ENCODE measurements around the gene ZNF695. TPM values are rescaled to one million over a fixed set of nuclear protein-coding genes. Genes with fewer than 3 reads are reported as not detected.
A peak's percentile ranks its signal among the peaks of the same experiment; 100 is the strongest.
"Not testable (repeated sequence)": the region's sequence is repeated elsewhere in the genome, so short reads cannot be mapped to it uniquely, and the experiment has no call there.

The ZNF695 gene
- under 1 TPM; 0.36 to 0.40 TPM for total RNA-seq

GRCh38 chr1:247007511-247008405, at the start of gene ZNF695:
ZNF695 (minus strand) TSS chr1:247008057; CDS start chr1:247007908, 149 bp downstream.
- ATAC-seq (ENCODE audit: low read depth) (peak; percentile 93), DNase-seq (peak; percentile 54)
- peak within 1 kb of the TSS; percentile 54 for H3K27ac Mint-ChIP-seq
- H3K4me1 Mint-ChIP-seq, result no peaks in the 10 kb centered on the region
- H3K4me3 Mint-ChIP-seq, result peak within 1 kb of the TSS; percentile 86
- H3K9me3 Mint-ChIP-seq, result peaks cover 19% of the 10 kb centered on the region
- POLR2A ChIA-PET, result no interaction called here
- H3K36me3 Mint-ChIP-seq, result peaks cover 9% of the 10 kb centered on the region
- H3K27me3 Mint-ChIP-seq, result peaks cover 34% of the 10 kb centered on the region

- Mint-ChIP-seq H3K4me1 (peaks cover 8% of the 10 kb centered on the region), H3K27ac (no peak overlapping the region), H3K4me3 (no peak overlapping the region), H3K27me3 (no peaks in the 10 kb centered on the region), H3K36me3 (peaks cover 20% of the 10 kb centered on the region), H3K9me3 (peaks cover 30% of the 10 kb centered on the region)
- DNase-seq (no peak), ATAC-seq (ENCODE audit: low read depth) (no peak)
- POLR2A ChIA-PET, result no interaction called here
Observed at GRCh38 chr1:247056071-247056470, 48.2 kb upstream of the ZNF695 start.

GRCh38 chr1:247054992-247055415, 47.1 kb upstream of the ZNF695 start:
- no peak for DNase-seq
- Mint-ChIP-seq H3K4me3 (no peak overlapping the region), H3K36me3 (peaks cover 20% of the 10 kb centered on the region), H3K27me3 (no peaks in the 10 kb centered on the region), H3K27ac (peak overlapping the region; percentile 8), H3K9me3 (peaks cover 31% of the 10 kb centered on the region), H3K4me1 (peaks cover 8% of the 10 kb centered on the region)
- no peak for ATAC-seq (ENCODE audit: low read depth)
- POLR2A ChIA-PET, result no interaction called here

- no peak overlapping the region for H3K27ac Mint-ChIP-seq
- peaks cover 41% of the 10 kb centered on the region for H3K9me3 Mint-ChIP-seq
- POLR2A ChIA-PET, result no interaction called here
- no peaks in the 10 kb centered on the region for H3K4me1 Mint-ChIP-seq
- no peak for ATAC-seq (ENCODE audit: low read depth)
- no peak overlapping the region for H3K4me3 Mint-ChIP-seq
- no peak for DNase-seq
- peaks cover 7% of the 10 kb centered on the region for H3K36me3 Mint-ChIP-seq
- H3K27me3 Mint-ChIP-seq, result no peaks in the 10 kb centered on the region
Observed at GRCh38 chr1:247047702-247048101, 39.8 kb upstream of the ZNF695 start.

- no peak overlapping the region for H3K27ac Mint-ChIP-seq
- no peaks in the 10 kb centered on the region for H3K4me1 Mint-ChIP-seq
- H3K4me3 Mint-ChIP-seq, result no peak overlapping the region
- no peaks in the 10 kb centered on the region for H3K27me3 Mint-ChIP-seq
- POLR2A ChIA-PET, result no interaction called here
- DNase-seq (no peak), ATAC-seq (ENCODE audit: low read depth) (no peak)
- peaks cover 38% of the 10 kb centered on the region for H3K9me3 Mint-ChIP-seq
- peaks cover 8% of the 10 kb centered on the region for H3K36me3 Mint-ChIP-seq
Observed at GRCh38 chr1:247047260-247047659, 39.4 kb upstream of the ZNF695 start.

- ATAC-seq (ENCODE audit: low read depth), result no peak
- H3K27ac Mint-ChIP-seq, result no peak overlapping the region
- no peak overlapping the region for H3K4me3 Mint-ChIP-seq
- H3K27me3 Mint-ChIP-seq, result no peaks in the 10 kb centered on the region
- peaks cover 31% of the 10 kb centered on the region for H3K9me3 Mint-ChIP-seq
- H3K36me3 Mint-ChIP-seq, result peaks cover 15% of the 10 kb centered on the region
- no peaks in the 10 kb centered on the region for H3K4me1 Mint-ChIP-seq
- POLR2A ChIA-PET, result no interaction called here
- DNase-seq, result no peak
Observed at GRCh38 chr1:247043406-247043805, 35.5 kb upstream of the ZNF695 start.

GRCh38 chr1:247037511-247038320, 29.9 kb upstream of the ZNF695 start:
- peaks cover 25% of the 10 kb centered on the region for H3K9me3 Mint-ChIP-seq
- DNase-seq (no peak), ATAC-seq (ENCODE audit: low read depth) (no peak)
- no peaks in the 10 kb centered on the region for H3K4me1 Mint-ChIP-seq
- H3K4me3 Mint-ChIP-seq, result no peak overlapping the region
- H3K27ac Mint-ChIP-seq, result no peak overlapping the region
- H3K27me3 Mint-ChIP-seq, result no peaks in the 10 kb centered on the region
- POLR2A ChIA-PET, result no interaction called here
- H3K36me3 Mint-ChIP-seq, result peaks cover 26% of the 10 kb centered on the region

- H3K4me3 Mint-ChIP-seq; H3K27me3 Mint-ChIP-seq; H3K36me3 Mint-ChIP-seq; H3K27ac Mint-ChIP-seq; DNase-seq; H3K4me1 Mint-ChIP-seq; ATAC-seq (ENCODE audit: low read depth); POLR2A ChIA-PET: not testable (repeated sequence)
- peaks cover 19% of the 10 kb centered on the region for H3K9me3 Mint-ChIP-seq
Observed at GRCh38 chr1:247032306-247032705, 24.4 kb upstream of the ZNF695 start.

- H3K36me3 Mint-ChIP-seq; H3K4me1 Mint-ChIP-seq; DNase-seq; ATAC-seq (ENCODE audit: low read depth); H3K4me3 Mint-ChIP-seq; H3K27ac Mint-ChIP-seq; POLR2A ChIA-PET; H3K27me3 Mint-ChIP-seq: not testable (repeated sequence)
- peaks cover 25% of the 10 kb centered on the region for H3K9me3 Mint-ChIP-seq
Observed at GRCh38 chr1:247024658-247025057, 16.8 kb upstream of the ZNF695 start.

- Mint-ChIP-seq H3K4me1 (no peaks in the 10 kb centered on the region), H3K27ac (no peak overlapping the region), H3K4me3 (no peak overlapping the region), H3K9me3 (peaks cover 10% of the 10 kb centered on the region), H3K36me3 (peaks cover under 1% of the 10 kb centered on the region), H3K27me3 (peaks cover 7% of the 10 kb centered on the region)
- ATAC-seq (ENCODE audit: low read depth) (no peak), DNase-seq (no peak)
- POLR2A ChIA-PET, result interaction anchor here (0.6 kb wide), 1 partner anchor 338 kb away, joined by 3 read pairs; no protein-coding TSS in a partner anchor
Observed at GRCh38 chr1:247013391-247013790, 5.5 kb upstream of the ZNF695 start.

GRCh38 chr1:247008406-247008799, 546 bp upstream of the ZNF695 start:
- DNase-seq (no peak), ATAC-seq (ENCODE audit: low read depth) (no peak)
- H3K9me3 Mint-ChIP-seq, result peaks cover 15% of the 10 kb centered on the region
- H3K4me3 Mint-ChIP-seq, result peak overlapping the region; percentile 86
- no peaks in the 10 kb centered on the region for H3K4me1 Mint-ChIP-seq
- peaks cover 34% of the 10 kb centered on the region for H3K27me3 Mint-ChIP-seq
- H3K27ac Mint-ChIP-seq, result no peak overlapping the region
- H3K36me3 Mint-ChIP-seq, result peaks cover 9% of the 10 kb centered on the region
- POLR2A ChIA-PET, result no interaction called here

- H3K4me1 Mint-ChIP-seq; H3K27ac Mint-ChIP-seq; H3K36me3 Mint-ChIP-seq; H3K4me3 Mint-ChIP-seq; POLR2A ChIA-PET; DNase-seq; ATAC-seq (ENCODE audit: low read depth): not testable (repeated sequence)
- Mint-ChIP-seq H3K27me3 (peaks cover 30% of the 10 kb centered on the region), H3K9me3 (peaks cover 21% of the 10 kb centered on the region)
Observed at GRCh38 chr1:247004081-247004480, 3.8 kb downstream of the ZNF695 start.

- Mint-ChIP-seq H3K36me3 (peaks cover 7% of the 10 kb centered on the region), H3K9me3 (peaks cover 26% of the 10 kb centered on the region), H3K27me3 (no peaks in the 10 kb centered on the region), H3K4me3 (no peak overlapping the region), H3K4me1 (no peaks in the 10 kb centered on the region), H3K27ac (no peak overlapping the region)
- DNase-seq (no peak), ATAC-seq (ENCODE audit: low read depth) (no peak)
- POLR2A ChIA-PET, result no interaction called here
Observed at GRCh38 chr1:246989901-246990300, 18.0 kb downstream of the ZNF695 start.
